Activated CD8-positive, alpha-beta T cell treated with anti-CD3 and anti-CD28 coated beads for 36 hours (primary cell): ENCODE results near the gene SLC5A4. TPM values are rescaled to one million over a fixed set of nuclear protein-coding genes. Genes with fewer than 3 reads are reported as not detected.

Source experiments
- ATAC-seq: fragments of 200-7000 bp; cut with Tn5 transposase; one replicate; pipeline ENCODE4 v1.10.0; 2021; ENCODE audit warnings: mild to moderate bottlenecking, moderate library complexity
- CTCF ChIA-PET: fragments of 350-600 bp; sonication (Branson Sonifier 250); formaldehyde crosslinking; loops from one replicate; lab custom pipeline; 2021; ENCODE audit warnings: antibody characterized with exemption; lab: Charles Lee
- POLR2A ChIA-PET: fragments of 350-600 bp; sonication (Branson Sonifier 250); formaldehyde crosslinking; loops from one replicate; lab custom pipeline; 2021; ENCODE audit warnings: antibody characterized with exemption; lab: Charles Lee
- DNase-seq: peaks from one replicate; pipeline ENCODE4 v3.0.0-alpha.2; 2020
- H3K27ac Mint-ChIP-seq: one replicate; pipeline ENCODE4 v1.8.0; 2021; ENCODE audit warnings: mild to moderate bottlenecking, mixed read lengths
- H3K27me3 Mint-ChIP-seq: one replicate; pipeline ENCODE4 v1.8.0; 2021; ENCODE audit warnings: mixed read lengths
- H3K36me3 Mint-ChIP-seq: one replicate; pipeline ENCODE4 v1.8.0; 2021; ENCODE audit warnings: low read depth, mixed read lengths
- H3K4me1 Mint-ChIP-seq: one replicate; pipeline ENCODE4 v1.8.0; 2021; ENCODE audit warnings: low read depth, mixed read lengths
- H3K4me3 Mint-ChIP-seq: one replicate; pipeline ENCODE4 v1.8.0; 2021; ENCODE audit warnings: mild to moderate bottlenecking, moderate library complexity, mixed read lengths
- H3K9me3 Mint-ChIP-seq: one replicate; pipeline ENCODE4 v1.8.0; 2021; ENCODE audit warnings: mixed read lengths
- intact Hi-C: fragments of 100-400 bp; cut with micrococcal nuclease; formaldehyde crosslinking; loops from one replicate; pipeline ENCODE4 v1.10.0; 2022
- total RNA-seq, 2 experiments: library from RNA; stranded (reverse); gene quantifications; one replicate each; pipeline ENCODE4 v1.2.3, GENCODE V29; 2021
- TF ChIP-seq, protein P1 (sequence below): fragments of 200-600 bp; IDR thresholded peaks from one replicate; pipeline ENCODE4 v1.8.0; 2022; ENCODE audit warnings: antibody characterized with exemption, mild to moderate bottlenecking

Gene SLC5A4
- total RNA-seq, 2 experiments from 2014 or later, result not detected

- intact Hi-C loops, result no loop called here
- CTCF ChIA-PET, result no interaction called here
Measured at GRCh38 chr22:32246166-32246565, 9.0 kb downstream of the SLC5A4 start.

GRCh38 chr22:32245042-32245441 is 10.1 kb downstream of the SLC5A4 start:
- ATAC-seq, result no peak
- CTCF ChIA-PET, result no interaction called here
- no peaks in the 10 kb centered on the region for H3K4me1 Mint-ChIP-seq

More at GRCh38 chr22:32246166-32246565, 9.0 kb downstream of the SLC5A4 start:
- ATAC-seq (no peak), DNase-seq (no peak)
- TF ChIP-seq, protein P1, sequence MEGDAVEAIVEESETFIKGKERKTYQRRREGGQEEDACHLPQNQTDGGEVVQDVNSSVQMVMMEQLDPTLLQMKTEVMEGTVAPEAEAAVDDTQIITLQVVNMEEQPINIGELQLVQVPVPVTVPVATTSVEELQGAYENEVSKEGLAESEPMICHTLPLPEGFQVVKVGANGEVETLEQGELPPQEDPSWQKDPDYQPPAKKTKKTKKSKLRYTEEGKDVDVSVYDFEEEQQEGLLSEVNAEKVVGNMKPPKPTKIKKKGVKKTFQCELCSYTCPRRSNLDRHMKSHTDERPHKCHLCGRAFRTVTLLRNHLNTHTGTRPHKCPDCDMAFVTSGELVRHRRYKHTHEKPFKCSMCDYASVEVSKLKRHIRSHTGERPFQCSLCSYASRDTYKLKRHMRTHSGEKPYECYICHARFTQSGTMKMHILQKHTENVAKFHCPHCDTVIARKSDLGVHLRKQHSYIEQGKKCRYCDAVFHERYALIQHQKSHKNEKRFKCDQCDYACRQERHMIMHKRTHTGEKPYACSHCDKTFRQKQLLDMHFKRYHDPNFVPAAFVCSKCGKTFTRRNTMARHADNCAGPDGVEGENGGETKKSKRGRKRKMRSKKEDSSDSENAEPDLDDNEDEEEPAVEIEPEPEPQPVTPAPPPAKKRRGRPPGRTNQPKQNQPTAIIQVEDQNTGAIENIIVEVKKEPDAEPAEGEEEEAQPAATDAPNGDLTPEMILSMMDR, result no peak
- Mint-ChIP-seq H3K4me1 (no peaks in the 10 kb centered on the region), H3K9me3 (no peaks in the 10 kb centered on the region), H3K4me3 (no peak overlapping the region), H3K36me3 (no peaks in the 10 kb centered on the region), H3K27ac (no peak overlapping the region), H3K27me3 (peaks cover 27% of the 10 kb centered on the region)
- POLR2A ChIA-PET, result no interaction called here

GRCh38 chr22:32244547-32244946 is 10.6 kb downstream of the SLC5A4 start:
- TF ChIP-seq, protein P1, result no peak

More at GRCh38 chr22:32245042-32245441, 10.1 kb downstream of the SLC5A4 start:
- H3K27ac Mint-ChIP-seq, result no peak overlapping the region
- POLR2A ChIA-PET, result no interaction called here
- peaks cover 28% of the 10 kb centered on the region for H3K27me3 Mint-ChIP-seq
- H3K36me3 Mint-ChIP-seq, result no peaks in the 10 kb centered on the region
- no peak for DNase-seq
- H3K4me3 Mint-ChIP-seq, result no peak overlapping the region
- H3K9me3 Mint-ChIP-seq, result no peaks in the 10 kb centered on the region
- TF ChIP-seq, protein P1, result no peak
- intact Hi-C loops, result no loop called here

DNA sequence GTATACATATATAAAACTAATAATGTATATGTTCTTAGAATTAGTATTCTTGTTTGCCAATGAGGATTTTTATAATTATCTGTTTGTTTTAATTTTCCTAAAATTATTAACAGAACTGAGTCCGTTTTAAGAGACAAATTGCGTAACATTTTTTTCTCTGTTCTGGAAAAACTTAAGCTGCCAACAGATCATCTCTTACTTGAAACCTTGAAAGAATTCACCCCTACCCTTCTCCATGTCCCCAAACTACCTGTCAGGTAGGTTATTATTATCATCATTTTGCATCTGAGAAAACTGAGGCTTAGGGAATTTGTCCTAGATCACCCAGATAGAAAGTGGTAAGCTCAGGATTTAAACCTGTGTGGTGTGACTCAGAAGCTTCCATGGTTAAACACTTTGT is 14.7 kb downstream of the SLC5A4 start:
- peaks cover 16% of the 10 kb centered on the region for H3K27me3 Mint-ChIP-seq
- TF ChIP-seq, protein P1, result no peak
- no peak overlapping the region for H3K4me3 Mint-ChIP-seq
- no peak overlapping the region for H3K27ac Mint-ChIP-seq
- DNase-seq (no peak), ATAC-seq (no peak)
- intact Hi-C loops, result no loop called here
- H3K9me3 Mint-ChIP-seq, result no peaks in the 10 kb centered on the region
- ChIA-PET POLR2A (no interaction called here), CTCF (no interaction called here)
- H3K4me1 Mint-ChIP-seq, result no peaks in the 10 kb centered on the region
- no peaks in the 10 kb centered on the region for H3K36me3 Mint-ChIP-seq

More at GRCh38 chr22:32244547-32244946, 10.6 kb downstream of the SLC5A4 start:
- DNase-seq (no peak), ATAC-seq (no peak)
- Mint-ChIP-seq H3K9me3 (no peaks in the 10 kb centered on the region), H3K4me1 (no peaks in the 10 kb centered on the region), H3K36me3 (no peaks in the 10 kb centered on the region), H3K27me3 (peaks cover 24% of the 10 kb centered on the region), H3K27ac (no peak overlapping the region), H3K4me3 (no peak overlapping the region)
- ChIA-PET CTCF (no interaction called here), POLR2A (no interaction called here)
- intact Hi-C loops, result no loop called here

DNA sequence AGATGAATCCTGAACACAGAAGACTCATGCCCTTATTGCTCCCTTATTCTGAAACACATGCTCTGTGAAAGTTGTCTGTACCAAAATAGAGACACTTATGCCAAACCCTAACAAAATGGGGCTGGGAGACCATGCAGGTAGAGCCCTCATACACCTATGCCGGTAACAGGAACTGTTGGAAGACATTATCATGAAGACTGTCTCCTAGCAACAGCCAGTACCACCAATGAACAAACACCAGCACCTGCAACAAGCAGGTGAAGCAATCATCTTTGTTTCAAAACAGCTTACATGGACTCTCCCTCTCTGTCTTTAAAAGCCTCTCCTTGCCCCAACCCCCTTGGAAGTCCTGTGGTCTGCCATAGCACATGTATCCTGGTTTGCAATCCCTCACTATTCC is 17.2 kb downstream of the SLC5A4 start:
- Mint-ChIP-seq H3K4me1 (no peaks in the 10 kb centered on the region), H3K27me3 (peaks cover 29% of the 10 kb centered on the region), H3K9me3 (no peaks in the 10 kb centered on the region), H3K36me3 (no peaks in the 10 kb centered on the region), H3K27ac (no peak overlapping the region), H3K4me3 (no peak overlapping the region)
- DNase-seq (no peak), ATAC-seq (no peak)
- ChIA-PET CTCF (no interaction called here), POLR2A (no interaction called here)
- intact Hi-C loops, result no loop called here
- TF ChIP-seq, protein P1, result no peak
